NCI-H2196 (cell line): ENCODE results near the gene ERG28.
"Not testable (repeated sequence)": the region's sequence is repeated elsewhere in the genome, so short reads cannot be mapped to it uniquely, and the experiment has no call there.

Experiments
- DNase-seq: peaks from one replicate; lab custom pipeline; 2025; ENCODE audit not compliant: unreplicated experiment; lab: John Stamatoyannopoulos, UW

ERG28 gene

DNA sequence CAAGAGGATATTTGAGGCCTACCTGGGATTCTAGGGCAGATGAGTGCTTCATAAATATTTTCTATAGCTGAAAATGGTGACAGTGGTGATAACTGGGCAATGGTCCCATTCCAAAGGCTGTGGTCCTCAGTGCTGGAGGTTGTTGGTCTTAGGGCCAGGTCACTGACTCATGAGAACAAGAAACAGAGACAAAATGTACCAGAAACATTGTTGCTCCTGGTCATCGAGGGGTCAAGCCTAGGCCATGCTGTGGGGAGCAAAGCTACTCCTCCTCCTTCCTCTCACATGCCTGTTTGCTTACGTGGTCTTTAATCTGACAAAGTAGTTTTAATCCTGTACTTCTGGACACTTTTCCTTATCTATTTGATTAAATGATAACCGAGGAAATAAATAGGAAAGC is 33.8 kb downstream of the ERG28 start:
- DNase-seq = no peak

DNA sequence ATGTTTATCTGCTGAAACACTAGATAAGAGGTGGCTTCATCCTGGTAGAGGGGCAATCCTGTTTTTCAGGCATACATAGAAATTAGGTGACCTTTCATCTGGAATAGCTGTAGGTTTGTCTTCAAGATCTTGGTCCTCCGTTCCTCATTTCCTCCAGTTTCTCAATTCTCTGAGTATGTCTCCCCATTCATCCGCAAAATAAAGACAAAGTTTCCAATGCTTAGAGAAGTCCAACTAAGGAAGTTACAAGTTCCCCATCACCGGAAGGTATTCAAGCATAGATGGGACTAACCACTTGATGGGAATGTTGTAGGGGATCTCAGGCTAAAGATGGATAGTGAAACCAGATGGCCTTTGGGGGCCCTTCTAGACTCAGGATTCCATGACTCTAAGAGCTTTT is 34.3 kb downstream of the ERG28 start:
- no peak for DNase-seq

DNA sequence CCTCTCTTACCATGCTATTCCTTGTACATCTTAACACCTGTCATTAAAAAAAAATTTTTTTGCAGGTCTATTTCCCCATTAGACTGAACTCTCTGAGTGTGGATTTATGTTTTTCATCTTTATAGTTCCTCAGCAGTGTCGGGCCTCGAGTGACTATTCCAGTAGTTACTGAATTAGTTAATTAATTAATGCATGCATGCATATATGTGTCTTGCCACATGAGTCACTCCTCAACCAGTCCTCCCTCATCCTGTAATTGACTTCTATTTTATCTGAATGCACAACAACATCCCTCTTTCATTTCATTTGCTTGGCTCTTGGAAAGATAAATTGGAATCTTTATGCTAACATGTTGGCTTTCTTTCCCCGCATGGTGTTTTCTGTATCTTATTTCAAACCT is 35.6 kb downstream of the ERG28 start:
- no peak for DNase-seq

DNA sequence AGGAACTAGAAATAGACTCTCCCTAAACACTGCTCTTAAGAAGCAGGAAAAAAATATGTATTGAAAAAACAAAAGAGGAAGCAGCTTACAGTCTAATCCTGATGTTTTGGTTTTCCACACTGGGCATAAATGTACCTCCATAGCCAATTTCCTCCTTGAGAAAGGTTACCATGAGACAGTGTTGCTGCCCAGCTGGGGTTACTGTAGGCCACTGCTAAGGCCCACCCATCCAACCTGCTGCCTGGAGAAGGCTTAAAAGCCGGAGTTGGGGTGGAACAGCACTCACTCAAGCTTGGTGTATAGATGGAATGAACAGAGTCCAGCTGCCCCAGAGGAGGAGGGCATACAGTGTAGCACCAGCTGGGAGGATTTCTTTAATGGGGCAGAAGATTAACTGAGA is 41.1 kb downstream of the ERG28 start:
- no peak for DNase-seq

DNA sequence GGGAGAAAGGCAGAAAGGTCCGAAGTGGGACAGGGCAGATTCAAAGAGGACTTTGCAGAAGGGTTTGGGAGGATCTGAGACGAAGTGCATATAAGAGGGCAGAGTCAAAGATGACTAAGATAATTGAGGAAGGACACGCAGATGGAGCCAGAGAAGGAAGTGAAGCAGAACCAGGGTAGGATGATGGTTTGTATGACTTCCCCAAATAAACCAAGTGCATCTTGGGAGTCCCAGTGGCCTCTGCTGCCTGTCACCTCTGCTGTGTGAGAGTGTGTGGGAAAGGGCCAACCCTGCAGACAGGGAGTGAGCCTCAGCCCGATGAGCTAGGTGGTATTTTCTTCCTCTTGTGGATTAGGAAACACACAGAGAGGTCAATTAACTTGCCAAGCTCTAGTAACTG is 45.5 kb downstream of the ERG28 start:
- DNase-seq = no peak

DNA sequence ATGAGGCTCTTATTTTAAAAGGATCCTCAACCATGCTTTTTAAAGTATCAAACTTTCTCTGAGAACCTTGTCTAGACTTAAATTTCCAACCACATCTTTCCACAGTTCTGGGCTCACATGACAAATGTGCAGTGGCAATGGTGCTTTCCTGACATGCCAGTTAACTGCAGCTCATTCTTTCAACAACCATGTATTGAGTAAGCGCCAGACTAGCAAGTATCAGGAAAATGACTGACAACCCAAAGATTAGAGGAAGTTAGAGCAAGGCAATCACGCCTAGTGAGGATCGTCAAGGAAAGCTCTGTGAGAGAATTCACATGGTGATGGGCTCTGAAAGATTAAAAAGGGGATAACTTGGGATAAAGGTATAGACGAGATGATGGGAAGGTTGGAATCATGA is 46.5 kb downstream of the ERG28 start:
- DNase-seq = no peak

DNA sequence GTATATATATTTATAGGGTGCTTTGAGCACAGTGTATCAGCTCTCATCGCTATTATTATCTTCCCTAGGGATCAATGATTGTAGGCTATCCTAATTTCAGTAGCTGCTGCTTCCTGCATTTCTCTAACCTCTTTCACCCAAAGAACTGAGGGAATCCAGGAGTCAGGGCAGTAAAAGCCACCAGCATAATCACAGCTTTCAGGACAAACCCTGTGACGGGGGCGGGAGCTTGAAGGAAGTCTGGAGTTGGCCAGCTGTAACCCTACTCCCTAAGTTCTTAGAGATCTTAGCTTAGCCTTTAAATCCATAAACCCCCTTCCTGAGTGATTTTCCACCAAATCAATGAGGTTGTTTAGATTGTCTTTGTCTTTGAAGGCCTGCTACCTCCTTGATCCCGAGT is 48.5 kb downstream of the ERG28 start:
- no peak for DNase-seq

DNA sequence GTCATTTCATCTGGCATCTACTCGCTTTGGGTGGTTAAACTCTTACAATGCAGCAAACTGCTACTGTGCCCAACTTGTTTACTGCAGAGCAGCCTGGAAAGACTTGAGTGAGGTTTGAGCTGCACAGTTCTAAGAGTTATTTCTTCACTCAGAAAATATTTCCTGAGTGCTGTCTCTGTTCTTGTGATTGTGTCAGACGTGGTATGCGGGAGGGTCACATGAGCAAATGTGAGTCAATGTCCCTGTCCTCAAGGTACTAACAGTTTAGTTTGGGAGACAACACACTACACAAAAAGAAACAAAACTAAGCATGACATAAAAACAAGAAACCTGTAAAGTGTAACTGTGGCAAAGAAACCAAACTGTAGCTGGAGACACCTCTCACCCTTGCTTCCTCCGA is 49.8 kb downstream of the ERG28 start:
- no peak for DNase-seq

DNA sequence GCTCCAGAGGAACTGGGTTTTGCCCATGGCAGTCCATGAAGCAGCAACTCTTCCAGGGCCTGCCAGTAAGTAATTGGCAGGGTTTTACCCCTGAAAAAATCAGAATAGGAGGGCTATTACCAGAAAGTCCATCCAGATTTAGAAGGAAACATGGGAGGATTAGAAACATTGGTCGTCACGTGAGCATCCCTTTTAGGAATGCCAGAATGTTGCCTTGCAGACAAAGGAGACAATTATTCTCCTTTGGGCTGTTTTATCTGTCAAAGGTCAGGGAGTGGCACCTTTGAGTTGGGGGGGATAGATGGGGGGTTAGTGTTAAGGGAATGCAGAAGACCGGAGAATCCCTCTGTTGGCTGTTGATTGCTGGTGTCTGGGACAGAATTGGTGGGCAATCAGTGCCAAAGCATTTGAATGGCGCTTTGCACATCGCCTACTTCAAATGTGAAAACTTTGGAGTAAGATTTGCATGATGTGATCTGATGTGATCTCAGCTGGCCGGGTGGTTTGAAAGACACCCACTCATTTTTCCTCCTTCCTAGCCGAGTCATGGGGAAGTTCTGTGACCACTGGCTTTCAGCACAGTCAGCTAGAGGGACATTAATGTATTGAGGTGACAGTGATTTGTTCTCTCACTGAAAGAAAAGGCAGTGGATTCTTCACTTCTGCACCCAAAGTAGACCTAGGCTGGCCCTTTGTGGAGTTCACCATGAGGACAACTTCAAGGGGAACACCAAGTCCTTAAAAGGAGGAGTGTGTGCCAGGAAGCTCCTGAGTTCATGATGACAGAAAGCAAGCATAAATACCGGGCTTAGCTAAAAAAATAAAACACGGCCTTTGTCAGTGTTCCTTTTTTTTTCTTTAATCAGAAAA is 50.8 kb downstream of the ERG28 start:
- DNase-seq = no peak

DNA sequence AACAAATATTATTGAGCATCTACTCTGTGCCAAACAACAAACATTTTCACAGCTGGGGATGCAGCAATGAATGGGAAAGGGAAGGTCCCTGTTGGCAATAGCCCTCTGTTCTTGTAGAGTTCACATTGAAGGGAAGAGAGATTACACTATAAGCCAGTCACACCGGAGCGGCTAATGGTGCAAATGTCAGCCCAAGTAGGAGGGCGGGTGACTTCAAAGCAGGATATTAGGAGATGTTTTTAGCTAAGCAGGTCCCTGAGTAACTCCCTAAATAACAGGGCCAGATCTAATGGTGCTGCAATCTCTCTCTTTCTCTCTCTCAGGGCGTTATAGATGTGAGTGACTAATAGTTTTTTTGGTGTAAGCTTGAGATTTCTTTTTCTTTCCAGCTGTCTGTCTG is 51.6 kb downstream of the ERG28 start:
- no peak for DNase-seq

DNA sequence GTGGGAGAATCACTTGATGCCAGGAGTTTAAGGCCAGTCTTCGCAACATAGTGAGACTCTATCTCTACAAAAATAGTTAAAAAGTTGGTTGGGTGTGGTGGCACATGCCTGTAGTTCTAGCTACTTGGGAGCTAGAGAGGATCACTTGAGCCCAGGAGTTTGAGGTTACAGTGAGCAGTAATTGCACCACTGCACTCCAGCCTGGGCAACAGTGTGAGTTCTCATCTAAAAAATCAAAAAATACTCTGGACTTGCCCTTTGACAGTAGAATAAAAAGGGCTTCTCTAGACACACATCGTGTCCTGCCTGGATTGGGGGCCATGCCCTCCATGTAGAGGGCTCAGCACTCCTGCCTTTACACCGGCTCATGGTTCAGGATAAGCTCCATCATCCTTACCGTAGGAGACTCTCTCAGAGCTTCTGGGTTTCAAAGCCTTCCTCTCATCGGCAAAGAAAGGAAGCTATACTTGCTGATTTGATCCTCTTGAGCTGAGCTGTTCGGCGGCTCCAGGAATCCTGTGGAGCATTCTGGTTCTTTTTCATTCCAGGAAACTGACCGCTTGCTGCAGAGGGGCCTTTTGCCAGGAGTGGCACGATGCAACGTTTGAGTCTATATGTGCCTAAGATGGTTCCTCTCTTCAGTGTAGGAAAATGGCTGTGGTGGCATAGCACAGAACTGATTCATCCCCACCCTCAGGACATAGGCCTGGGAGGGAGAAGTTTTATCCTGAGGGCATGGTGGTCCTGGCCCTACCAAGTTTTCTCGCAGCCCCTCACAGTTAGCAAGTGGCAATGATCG is 52.6 kb downstream of the ERG28 start:
- no peak for DNase-seq

DNA sequence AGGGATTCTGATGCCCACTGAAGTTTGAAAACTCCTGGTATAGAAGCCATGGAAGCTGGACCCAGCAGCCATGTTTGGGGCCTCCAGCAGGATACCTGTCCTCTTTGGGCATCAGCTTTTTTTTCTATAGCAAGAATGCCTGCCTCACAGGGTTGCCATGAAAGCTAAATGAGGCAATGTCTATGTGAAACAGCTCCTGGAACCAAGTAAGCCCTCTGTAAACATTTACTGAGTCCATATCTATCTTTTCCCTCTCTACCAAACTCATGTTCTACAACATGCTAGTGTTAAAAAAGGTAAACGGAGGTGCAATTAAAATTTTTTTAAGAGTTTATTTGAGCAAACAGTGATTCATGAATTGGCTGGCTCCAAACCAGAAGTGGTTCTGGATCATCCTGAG is 53.6 kb downstream of the ERG28 start:
- DNase-seq = no peak

DNA sequence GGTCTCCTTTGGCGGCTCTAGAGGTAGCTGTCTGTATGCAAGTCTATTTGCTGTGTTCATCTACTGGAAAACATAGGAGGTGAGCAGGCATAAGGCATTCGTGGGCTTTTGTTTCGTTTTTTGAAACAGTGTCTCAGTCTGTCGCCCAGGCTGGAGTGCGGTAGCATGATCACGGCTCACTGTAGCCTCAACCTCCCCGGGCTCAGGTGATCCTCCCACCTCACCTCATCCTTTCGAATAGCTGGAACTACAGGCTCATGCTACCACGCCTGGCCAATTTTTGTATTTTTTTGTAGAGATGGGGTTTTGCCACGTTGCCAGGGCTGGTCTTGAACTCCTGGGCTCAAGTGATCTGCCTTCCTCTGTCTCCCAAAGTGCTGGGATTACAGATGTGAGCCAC is 54.8 kb downstream of the ERG28 start:
- DNase-seq = no peak

DNA sequence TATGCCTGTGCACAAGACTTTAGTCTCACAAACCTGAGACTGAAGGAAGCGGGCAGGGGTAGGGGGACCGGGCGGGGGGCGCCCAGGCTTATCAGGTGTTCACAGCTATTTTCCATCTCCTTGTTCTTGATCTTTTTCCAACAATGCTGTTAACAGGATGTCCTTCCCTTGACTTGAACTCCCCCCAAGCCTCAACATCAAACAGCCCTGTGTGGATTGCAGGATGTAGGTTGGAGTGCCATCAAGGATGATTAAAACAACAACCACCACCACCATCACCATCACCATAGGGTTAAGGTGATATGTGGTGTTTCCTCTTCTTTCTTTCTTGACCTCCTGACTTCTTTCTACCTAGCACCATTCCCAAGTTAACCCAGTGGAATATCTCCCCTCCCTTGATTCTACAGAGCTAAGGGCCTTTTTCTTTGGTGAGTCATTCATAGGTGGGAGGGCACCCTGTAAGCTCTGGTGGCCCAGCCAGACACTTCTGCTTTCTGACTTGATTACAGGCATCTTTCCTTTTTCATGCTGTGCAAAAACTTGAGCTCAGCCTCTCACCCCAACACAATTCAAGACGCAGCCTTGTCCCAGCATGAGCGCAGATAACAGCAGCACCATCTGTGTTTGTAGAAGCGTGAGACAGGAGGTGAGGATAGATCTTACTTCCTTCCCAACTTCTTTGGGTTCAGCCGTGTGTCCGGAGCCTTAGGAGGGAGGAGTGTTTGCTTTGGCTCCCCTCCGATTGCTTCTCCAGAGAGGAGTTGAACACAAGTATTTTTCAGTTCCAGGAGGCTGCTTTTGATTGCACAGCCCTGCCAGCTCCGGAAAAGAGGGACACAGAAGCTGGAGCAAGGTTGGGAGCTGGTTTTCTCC is 55.5 kb downstream of the ERG28 start:
- DNase-seq = no peak

DNA sequence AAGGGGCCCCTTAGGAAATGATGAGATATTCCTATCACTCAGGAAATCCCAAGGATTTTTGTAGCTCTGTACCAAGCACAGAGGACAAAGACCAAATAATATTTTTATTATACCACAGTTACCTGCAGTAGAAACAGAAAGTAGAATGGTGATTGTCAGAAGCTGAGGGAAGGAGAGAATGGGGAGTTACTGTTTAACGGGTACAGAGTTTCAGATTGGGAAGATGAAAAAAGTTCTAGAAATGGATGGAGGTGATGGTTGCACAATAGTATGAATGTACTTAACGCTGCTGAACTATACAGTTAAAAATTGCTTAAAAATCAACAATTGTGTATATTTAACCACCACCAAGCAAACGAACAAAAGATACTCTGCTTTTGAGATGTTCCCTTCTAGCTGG is 58.2 kb downstream of the ERG28 start:
- DNase-seq = no peak

DNA sequence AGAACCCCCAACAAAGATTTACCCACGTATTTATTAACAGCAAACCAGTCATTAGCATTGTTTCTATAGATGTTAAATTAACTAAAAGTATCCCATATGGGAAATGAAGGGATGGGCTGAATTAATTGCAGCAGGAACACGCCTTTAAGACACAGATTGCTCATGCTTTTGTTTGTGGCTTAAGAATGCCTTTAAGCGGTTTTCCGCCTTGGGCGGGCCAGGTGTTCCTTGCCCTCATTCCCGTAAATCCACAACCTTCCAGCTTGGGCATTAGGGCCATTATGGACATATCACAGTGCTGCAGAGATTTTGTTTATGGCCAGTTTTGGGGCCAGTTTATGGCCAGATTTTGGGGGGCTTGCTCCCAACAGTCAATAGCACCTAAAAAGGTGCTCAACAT is 59.6 kb downstream of the ERG28 start:
- DNase-seq = not testable (repeated sequence)

DNA sequence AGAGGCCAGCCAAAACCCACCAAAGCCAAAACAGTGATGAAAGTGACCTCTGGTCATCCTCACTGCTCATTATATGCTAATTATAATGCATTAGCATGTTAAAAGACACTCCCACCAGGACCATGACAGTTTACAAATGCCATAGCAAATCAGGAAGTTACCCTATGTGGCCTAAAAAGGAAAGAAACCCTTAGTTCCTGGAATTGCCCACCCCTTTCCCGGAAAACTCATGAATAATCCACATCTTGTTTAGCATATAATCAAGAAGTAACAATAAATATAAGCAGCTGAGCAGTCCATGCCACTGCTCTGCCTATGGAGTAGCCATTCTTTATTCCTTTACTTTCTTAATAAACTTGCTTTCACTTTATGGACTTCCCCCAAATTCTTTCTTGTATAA is 60.6 kb downstream of the ERG28 start:
- not testable (repeated sequence) for DNase-seq
